ENCODE data around the gene NEBL. TPM values are rescaled to one million over a fixed set of nuclear protein-coding genes. Genes with fewer than 3 reads are reported as not detected.

The NEBL gene
- total and polyA plus RNA-seq, 11 donors, result 187 to 855 (median 579) TPM

DNA sequence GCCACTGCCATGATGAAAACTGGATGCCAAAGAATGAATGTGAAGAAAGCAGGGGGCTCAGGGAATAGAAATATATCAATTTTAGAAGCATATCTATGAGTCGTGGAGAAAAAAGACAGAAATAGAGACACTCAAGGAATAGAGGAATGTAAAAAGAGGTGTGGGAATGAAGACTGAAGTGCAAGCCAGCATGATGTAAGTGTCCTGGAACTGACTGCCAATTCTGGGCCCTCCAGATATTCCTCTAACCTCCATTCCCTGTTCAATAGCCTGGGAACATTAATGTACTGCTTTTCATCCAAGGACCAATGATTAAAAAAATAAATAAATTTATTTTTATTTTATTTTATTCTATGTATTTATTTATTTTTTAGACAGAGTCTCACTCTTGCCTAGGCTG is 40.6 kb downstream of the NEBL start:
- Histone ChIP-seq H3K4me1 (peaks cover 0 to 22% (median 1%) of the 10 kb centered on the region in 12 donors), H3K4me3 (no peak overlapping the region), H3K27me3 (no peaks in the 10 kb centered on the region), H3K9me3 (peaks cover 0 to 4% (median 0%) of the 10 kb centered on the region in 12 donors), H3K27ac (peak overlapping the region in 8 of 12 donors; percentile 18 to 74 (median 50)), H3K36me3 (peaks cover 0 to 87% (median 8%) of the 10 kb centered on the region in 9 donors)
- peak; percentile 53 to 67 (median 62) for ATAC-seq
- intact Hi-C loops (cut with DNase I), result loop anchor here in 3 of 10 donors (5.0 to 10.0 kb wide), 5 partner anchors 408 to 1444 kb away; no protein-coding TSS in a partner anchor
- WGBS, 4 donors, result 26 to 36% (median 34%) methylated on average over 1 of the region's 1 CpG
- DNase-seq, result no peak
- TF ChIP-seq, protein P1, sequence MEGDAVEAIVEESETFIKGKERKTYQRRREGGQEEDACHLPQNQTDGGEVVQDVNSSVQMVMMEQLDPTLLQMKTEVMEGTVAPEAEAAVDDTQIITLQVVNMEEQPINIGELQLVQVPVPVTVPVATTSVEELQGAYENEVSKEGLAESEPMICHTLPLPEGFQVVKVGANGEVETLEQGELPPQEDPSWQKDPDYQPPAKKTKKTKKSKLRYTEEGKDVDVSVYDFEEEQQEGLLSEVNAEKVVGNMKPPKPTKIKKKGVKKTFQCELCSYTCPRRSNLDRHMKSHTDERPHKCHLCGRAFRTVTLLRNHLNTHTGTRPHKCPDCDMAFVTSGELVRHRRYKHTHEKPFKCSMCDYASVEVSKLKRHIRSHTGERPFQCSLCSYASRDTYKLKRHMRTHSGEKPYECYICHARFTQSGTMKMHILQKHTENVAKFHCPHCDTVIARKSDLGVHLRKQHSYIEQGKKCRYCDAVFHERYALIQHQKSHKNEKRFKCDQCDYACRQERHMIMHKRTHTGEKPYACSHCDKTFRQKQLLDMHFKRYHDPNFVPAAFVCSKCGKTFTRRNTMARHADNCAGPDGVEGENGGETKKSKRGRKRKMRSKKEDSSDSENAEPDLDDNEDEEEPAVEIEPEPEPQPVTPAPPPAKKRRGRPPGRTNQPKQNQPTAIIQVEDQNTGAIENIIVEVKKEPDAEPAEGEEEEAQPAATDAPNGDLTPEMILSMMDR (IDR thresholded peaks at IDR 0.05), result no peak
- no peak for TF ChIP-seq POLR2A (IDR thresholded peaks at IDR 0.05)

DNA sequence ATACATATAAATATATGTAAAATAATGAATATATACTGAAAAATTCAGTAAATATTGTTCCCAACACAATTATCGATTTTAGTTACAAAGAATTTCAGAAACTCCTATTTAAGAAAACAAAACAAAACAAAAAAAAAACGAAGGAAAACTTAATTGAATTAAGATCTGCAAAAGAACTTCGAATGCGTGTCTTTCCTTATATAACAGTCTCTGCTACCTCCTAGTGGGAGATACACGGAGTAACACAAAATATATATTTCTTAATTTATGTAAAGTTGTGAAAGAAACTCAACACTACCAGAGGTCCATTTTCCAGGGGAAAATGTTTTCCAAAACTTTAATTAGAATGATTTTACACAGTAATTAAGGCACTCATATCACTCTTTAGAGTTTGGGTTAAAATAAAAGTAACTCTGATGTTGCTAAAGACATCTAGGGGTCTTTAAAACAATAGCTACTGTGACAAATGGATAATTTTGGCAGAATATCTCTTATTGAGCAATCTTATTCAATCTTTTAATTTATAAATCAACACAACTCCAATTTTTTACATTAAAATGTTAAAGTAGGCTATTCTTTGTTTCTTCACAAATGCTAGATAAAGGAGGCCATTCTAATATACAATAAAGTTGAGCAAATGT is 41.6 kb downstream of the NEBL start:
- intact Hi-C loops (cut with DNase I), result loop anchor here in 3 of 10 donors (5.0 to 10.0 kb wide), 5 partner anchors 409 to 1443 kb away; no protein-coding TSS in a partner anchor

GRCh38 chr10:20853276-20853675 is 43.8 kb downstream of the NEBL start:
- no peaks in the 10 kb centered on the region for H3K27me3 ChIP-seq
- WGBS, 4 donors, result 92 to 98% (median 94%) methylated on average over 2 of the region's 2 CpGs
- TF ChIP-seq POLR2A (IDR thresholded peaks at IDR 0.05), result no peak
- TF ChIP-seq, protein P1 (IDR thresholded peaks at IDR 0.05), result no peak
- peaks cover 0 to 22% (median 1%) of the 10 kb centered on the region in 12 donors for H3K4me1 ChIP-seq
- peaks cover 0 to 7% (median 0%) of the 10 kb centered on the region in 12 donors for H3K9me3 ChIP-seq
- H3K36me3 ChIP-seq, result peaks cover 0 to 87% (median 16%) of the 10 kb centered on the region in 9 donors
- no peak for ATAC-seq
- intact Hi-C loops (cut with DNase I), result loop anchor here in 2 of 10 donors (10.0 kb wide), 2 partner anchors 412 to 1438 kb away; no protein-coding TSS in a partner anchor
- no peak overlapping the region for H3K4me3 ChIP-seq
- H3K27ac ChIP-seq, result no peak overlapping the region
- no peak for DNase-seq

More for the DNA sequence above, 41.6 kb downstream of the NEBL start:
- WGBS, 4 donors, result 29 to 41% (median 32%) methylated on average over 5 of the region's 5 CpGs
- Histone ChIP-seq H3K9me3 (peaks cover 0 to 4% (median 0%) of the 10 kb centered on the region in 12 donors), H3K36me3 (peaks cover 0 to 87% (median 7%) of the 10 kb centered on the region in 9 donors), H3K27ac (peak overlapping the region in 8 of 12 donors; percentile 18 to 74 (median 50)), H3K27me3 (no peaks in the 10 kb centered on the region), H3K4me1 (peaks cover 0 to 22% (median 1%) of the 10 kb centered on the region in 12 donors), H3K4me3 (no peak overlapping the region)
- DNase-seq (no peak), ATAC-seq (no peak)
- no peak for TF ChIP-seq POLR2A (IDR thresholded peaks at IDR 0.05)
- TF ChIP-seq, protein P1 (IDR thresholded peaks at IDR 0.05), result peak in 10 of 12 donors; percentile 13 to 58 (median 47)

DNA sequence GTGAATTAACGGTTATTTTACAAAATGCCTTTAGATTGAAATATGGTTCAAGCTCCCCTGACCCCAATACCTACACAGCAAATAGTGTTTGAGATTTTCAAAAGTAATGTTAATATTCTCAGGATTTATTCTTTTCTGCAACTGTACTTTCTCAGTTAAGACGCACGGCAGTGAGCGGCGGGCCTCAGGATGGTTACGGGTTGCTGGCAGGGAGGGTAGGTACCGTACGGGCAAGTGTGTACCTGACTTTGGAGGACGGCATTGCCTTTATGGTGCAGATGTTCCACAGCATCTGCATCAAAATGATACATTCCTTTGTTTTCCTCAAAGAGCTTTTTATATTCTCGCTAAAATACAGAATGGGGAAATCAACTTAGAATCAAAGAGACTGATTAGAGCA is 44.8 kb downstream of the NEBL start:
- WGBS, 4 donors, result 92 to 95% (median 93%) methylated on average over 10 of the region's 10 CpGs
- ATAC-seq (no peak), DNase-seq (peak in 1 of 5 donors; percentile 35)
- Histone ChIP-seq H3K4me3 (no peak overlapping the region), H3K27ac (no peak overlapping the region), H3K27me3 (no peaks in the 10 kb centered on the region), H3K9me3 (peaks cover 0 to 7% (median 0%) of the 10 kb centered on the region in 12 donors), H3K4me1 (peaks cover 0 to 22% (median 1%) of the 10 kb centered on the region in 12 donors), H3K36me3 (peaks cover 0 to 87% (median 10%) of the 10 kb centered on the region in 9 donors)
- TF ChIP-seq, protein P1 (IDR thresholded peaks at IDR 0.05), result no peak
- no peak for TF ChIP-seq POLR2A (IDR thresholded peaks at IDR 0.05)
- intact Hi-C loops (cut with DNase I), result loop anchor here in 2 of 10 donors (10.0 kb wide), 2 partner anchors 412 to 1438 kb away; no protein-coding TSS in a partner anchor
